DMS79 treated with DMSO at 0.1 percent for 48 hours (cell line): ENCODE measurements around the gene CYP2J2.
A peak's percentile ranks its signal among the peaks of the same experiment; 100 is the strongest.
"Not testable (repeated sequence)": the region's sequence is repeated elsewhere in the genome, so short reads cannot be mapped to it uniquely, and the experiment has no call there.

ENCODE experiments used
- DNase-seq: peaks from one replicate; lab custom pipeline; 2025; lab: John Stamatoyannopoulos, UW

Gene CYP2J2

GRCh38 chr1:59919746-59920145 is 6.8 kb downstream of the CYP2J2 start:
- no peak for DNase-seq

DNA sequence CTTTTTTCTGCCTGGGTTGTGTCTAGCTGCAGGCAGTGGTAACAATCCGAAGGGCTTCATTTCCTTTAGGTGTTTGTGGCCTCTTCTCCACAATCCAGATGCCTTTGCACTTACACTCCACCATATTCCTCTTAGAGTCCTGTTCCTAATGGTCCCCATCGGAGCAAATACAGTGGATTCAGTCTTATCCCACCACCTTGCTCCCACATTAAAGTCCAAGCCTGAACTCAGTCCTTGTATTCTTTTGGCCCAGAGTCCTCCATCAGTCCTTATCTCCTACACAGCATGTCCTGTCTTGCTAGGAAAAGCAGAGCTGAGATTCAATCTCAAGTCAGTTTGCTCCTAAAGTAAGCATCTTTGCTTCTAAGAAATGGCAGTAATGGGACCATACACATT is 8.8 kb downstream of the CYP2J2 start:
- DNase-seq: no peak

- DNase-seq: no peak
Measured at GRCh38 chr1:59917026-59917784, 9.4 kb downstream of the CYP2J2 start.

DNA sequence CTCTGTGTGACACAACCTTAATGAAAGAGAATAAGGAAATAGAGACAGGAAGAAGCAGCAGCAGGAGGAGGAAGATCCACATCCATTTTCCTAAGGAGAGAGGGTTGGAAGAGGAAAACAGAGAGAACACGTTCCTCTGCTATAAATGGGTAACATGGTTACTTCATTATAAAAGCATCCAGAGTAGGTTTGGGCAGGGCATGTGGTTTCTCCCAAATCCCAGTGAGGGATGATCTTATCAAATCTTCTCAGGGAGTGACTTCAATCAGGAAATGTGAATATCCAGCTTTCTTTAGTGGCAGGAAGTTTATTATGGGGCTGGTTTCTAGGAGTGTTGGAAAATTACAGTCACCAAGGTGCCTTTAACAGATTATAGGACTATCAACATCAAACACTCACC is 11.1 kb downstream of the CYP2J2 start:
- DNase-seq: no peak

DNA sequence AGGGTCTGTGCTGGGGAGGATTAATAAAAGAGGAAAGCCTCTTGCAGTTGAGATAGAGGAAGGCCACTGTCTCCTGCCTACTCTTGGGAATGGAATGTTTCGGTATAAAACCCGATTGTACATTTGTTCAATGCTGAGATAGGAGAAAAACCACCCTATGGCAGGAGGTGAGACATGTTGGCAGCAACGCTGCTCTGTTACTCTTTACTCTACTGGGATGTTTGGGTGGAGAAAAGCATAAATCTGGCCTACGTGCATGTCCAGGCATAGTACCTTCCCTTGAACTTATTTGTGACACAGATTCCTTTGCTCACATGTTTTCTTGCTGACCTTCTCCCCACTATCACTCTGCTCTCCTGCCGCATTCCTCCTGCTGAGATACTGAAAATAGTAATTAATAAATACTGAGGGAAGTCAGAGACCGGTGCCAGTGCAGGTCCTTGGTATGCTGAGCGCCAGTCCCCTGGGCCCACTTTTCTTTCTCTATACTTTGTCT is 11.7 kb downstream of the CYP2J2 start:
- DNase-seq: not testable (repeated sequence)

- DNase-seq: no peak
Measured at GRCh38 chr1:59908682-59909081, 17.9 kb downstream of the CYP2J2 start.

GRCh38 chr1:59908084-59908483 is 18.5 kb downstream of the CYP2J2 start:
- no peak for DNase-seq

DNA sequence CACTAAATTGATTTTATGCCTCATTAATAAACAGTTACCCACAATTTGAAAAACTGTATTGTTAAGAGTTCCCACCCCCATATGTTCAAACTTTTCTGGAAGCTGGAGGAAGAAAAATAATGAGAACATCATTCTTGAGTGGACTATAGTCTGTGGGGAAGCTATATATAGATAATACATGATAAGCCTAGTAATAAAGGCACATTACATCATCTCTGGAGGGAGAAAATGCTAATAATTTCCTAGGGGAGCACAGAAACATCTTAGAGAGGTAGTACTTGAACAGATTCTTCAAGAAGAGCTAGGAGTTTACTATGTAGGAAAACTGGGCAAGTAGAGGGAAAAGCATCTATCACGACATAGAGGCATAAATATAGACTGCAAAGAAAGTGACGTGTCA is 19.6 kb downstream of the CYP2J2 start:
- no peak for DNase-seq

DNA sequence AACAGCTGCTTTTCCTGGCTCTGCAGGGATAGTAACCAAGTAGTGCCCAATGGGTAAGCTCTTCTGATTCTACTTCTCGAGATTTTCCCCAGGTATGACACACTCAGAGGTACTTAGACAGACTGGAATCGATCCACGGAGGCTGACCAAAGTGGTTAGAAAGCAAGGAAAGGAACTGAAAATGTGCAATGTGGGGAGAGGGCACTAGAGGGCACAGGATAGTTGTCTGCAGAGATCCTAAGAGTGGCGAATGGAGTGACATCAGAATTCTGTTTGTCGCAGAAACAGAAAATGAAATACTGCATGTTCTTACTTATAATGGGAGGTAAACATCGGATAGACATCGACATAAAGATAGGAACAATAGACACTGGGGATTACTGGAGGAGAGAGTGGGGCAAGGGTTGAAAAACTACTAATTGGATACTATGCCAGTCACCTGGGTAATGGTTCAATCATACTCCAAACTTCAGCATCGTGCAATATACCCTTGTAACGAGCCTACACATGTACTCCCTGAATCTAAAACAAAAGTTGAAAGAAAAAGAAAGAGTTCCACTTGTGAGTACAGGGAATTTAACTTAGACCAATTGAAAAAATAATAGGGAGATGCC is 23.3 kb downstream of the CYP2J2 start:
- DNase-seq: no peak

GRCh38 chr1:59901770-59902388 is 24.7 kb downstream of the CYP2J2 start:
- no peak for DNase-seq

GRCh38 chr1:59900640-59901039 is 25.9 kb downstream of the CYP2J2 start:
- DNase-seq: no peak

- DNase-seq: no peak
Measured at GRCh38 chr1:59898927-59899326, 27.6 kb downstream of the CYP2J2 start.

- no peak for DNase-seq
Measured at GRCh38 chr1:59897165-59897564, 29.4 kb downstream of the CYP2J2 start.

DNA sequence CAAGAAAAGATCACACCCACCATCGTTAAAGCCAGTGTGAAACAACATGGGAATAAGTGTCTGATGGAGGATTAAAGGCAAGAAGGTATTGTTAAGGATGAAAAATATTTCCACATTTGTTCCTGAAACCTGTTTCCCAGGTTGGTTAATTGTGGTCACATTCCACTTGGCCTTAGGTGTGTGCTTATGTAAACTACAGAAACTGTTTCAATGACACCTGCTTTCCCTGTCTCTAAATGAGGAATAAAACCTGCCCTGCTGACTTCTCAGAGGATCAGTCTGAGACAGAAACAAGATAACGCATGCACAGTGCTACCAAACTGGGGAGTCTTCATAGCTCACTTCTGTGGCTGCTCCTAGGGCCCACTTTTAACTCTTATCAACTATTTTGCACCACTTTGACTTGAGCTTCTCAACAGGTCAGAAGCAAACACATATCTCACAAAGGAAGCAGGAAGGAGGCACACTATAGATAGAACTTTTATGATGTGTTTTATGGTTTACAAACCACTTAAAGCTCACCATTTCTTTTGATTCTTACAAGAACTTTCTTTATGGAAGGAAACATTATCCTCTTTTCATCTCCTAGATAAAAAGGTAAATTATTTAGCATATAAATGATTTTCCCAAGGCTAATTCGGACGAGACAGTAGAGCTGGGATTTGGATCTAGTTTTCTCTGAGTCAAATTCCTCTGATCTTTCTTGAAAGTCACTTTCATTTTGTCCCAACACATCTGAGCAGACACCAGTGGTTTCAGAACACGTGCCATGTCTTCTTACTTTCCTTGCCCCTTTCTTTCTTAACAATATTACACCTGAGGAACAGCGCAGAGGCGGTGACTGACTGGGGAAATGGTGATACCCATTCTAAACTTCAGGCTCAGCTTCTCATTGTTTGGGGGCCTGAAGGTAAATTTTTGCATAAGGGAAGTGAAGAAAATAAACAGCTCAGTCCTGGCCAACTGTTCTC is 33.4 kb downstream of the CYP2J2 start:
- DNase-seq: no peak

GRCh38 chr1:59885160-59885832 is 41.3 kb downstream of the CYP2J2 start:
- DNase-seq: peak; percentile 32

DNA sequence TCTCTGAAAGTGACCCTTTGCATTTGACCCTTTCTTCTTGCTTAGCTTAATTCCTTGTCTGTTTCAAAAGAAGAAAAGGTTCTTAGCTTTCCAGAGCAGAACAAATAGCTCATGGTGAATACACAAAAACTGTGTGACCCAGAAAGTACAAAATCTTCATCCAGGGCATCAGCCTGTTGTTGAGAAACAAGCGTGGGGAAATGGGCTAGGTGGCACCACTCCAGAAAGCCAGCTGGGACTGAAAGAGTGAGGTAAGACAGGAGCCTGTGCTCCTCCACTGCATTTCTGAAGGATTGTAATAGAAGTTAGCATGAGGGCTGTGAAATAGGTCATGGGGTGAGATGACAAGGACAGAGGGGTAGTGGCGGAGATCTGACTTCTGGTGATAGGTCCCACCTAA is 45.8 kb downstream of the CYP2J2 start:
- no peak for DNase-seq

DNA sequence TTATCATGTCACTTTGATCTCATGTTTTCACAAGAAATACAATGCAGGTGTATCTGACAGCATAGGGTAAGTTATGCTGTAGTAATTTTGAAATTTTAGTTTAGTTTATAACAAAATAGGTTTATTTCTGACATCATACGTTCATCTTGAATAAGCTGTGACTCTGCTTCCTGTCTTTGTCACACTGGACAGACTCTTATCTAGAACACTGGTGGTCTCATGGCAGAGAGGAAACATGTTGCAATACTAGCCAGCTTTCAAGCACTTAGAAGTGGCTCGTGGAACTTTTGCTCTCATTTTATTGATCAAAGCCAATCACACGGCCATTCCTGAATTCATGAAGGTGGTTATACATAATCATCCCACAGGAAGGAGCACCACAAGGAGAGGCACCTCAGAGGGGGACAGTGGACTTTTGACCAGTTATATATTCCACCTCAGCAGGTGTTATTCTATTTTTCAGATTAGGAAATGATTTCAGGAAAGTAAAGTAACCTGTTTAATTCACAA is 46.5 kb downstream of the CYP2J2 start:
- DNase-seq: no peak

DNA sequence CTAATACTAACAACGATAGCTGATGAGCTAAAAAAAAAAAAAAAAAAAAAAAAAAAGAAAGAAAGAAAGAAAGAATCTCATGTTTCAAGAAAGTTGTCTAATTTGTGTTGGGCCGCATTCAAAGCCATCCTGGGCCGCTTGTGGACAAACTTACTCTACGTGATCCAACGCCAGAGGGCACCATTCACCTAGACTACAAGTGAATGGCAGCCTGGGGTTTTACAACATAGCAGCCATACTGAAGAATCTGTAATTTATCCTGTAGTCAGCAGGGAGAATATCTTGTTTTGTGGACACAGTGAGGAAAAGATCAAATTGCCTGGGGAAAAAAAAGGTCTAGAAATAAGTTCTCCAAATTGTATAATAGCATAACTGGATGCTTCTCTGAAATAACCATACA is 47.0 kb downstream of the CYP2J2 start:
- DNase-seq: no peak

GRCh38 chr1:59878370-59878769 is 48.2 kb downstream of the CYP2J2 start:
- DNase-seq: no peak

DNA sequence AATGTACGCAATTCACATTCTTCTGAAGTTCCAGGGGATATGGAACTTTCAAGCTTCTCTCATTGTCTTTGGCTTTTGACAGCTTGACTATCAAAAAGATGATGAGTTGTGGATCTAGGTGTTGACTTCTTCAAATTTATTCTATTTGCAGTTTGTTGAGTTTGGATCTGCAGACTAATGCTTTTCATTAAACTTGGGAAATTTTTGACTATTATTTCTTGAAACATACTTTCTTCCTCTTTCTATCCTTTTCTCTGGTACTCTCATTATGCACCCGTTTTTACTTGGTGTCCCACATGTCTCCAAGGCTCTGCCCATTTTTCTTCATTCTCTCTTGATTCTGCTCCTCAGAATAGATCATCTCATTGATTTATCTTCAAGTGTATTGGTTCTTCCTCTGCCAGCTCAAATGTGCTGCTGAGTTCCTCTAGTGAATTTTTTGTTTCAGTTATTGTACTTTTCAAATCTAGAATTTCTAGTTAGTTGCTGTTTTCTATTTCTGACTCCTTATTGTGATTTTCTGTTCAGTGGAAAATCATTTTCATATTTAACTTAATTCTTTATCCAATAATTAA is 49.4 kb downstream of the CYP2J2 start:
- DNase-seq: no peak

GRCh38 chr1:59871746-59872145 is 54.8 kb downstream of the CYP2J2 start:
- no peak for DNase-seq
